OCI-LY1 (cell line): Measurements from ENCODE around the gene SLC23A2.

Experiments
- CTCF ChIP-seq: fragments of 200-600 bp; sonication (generic), shearing (Covaris generic); IDR thresholded peaks from 2 replicates; pipeline ENCODE4 v1.5.1; 2017; ENCODE audit warnings: mild to moderate bottlenecking, antibody characterized with exemption, low read length, moderate library complexity, mixed read lengths
- EZH2 ChIP-seq: fragments of 200-600 bp; sonication (generic), shearing (Covaris generic); IDR thresholded peaks from 2 replicates; pipeline ENCODE4 v1.8.0; 2017; ENCODE audit warnings: borderline replicate concordance, mixed run types, mild to moderate bottlenecking, antibody characterized with exemption, low read length, moderate library complexity, mixed read lengths

GRCh38 chr20:4956200-4956810 lies 45.0 kb downstream of the SLC23A2 start:
- TF ChIP-seq CTCF (peak; percentile 89), EZH2 (no peak)
